HCT116 (cell line): ENCODE data around the gene WDR37. TPM values are rescaled to one million over a fixed set of nuclear protein-coding genes. Genes with fewer than 3 reads are reported as not detected.

Experiments
- ATAC-seq: fragments of 200-7000 bp; cut with Tn5 transposase; 2 replicates; pipeline ENCODE4 v1.9.1; 2020; ENCODE audit warnings: mild to moderate bottlenecking, moderate library complexity
- BruUV-seq: library from RNA; stranded (reverse); fragments of 400-500 nt; replicated peaks from 2 replicates; lab custom pipeline; 2021; lab: Mats Ljungman, UMichigan
- CTCF ChIA-PET: fragments of 300-600 bp; sonication (Branson Sonifier 250); formaldehyde crosslinking; loops from one replicate; lab custom pipeline; 2021; ENCODE audit warnings: antibody characterized with exemption; lab: Charles Lee
- POLR2A ChIA-PET: fragments of 300-600, 350-600 bp; sonication (Branson Sonifier 250); formaldehyde crosslinking; loops from one replicate; lab custom pipeline; 2021; ENCODE audit warnings: antibody characterized with exemption; lab: Charles Lee
- RAD21 ChIA-PET, 2 experiments: fragments of 300-600 bp; sonication (Branson Sonifier 250); formaldehyde crosslinking; loops; one replicate each; lab custom pipeline; 2023; ENCODE audit warnings: low total read pairs in 2 of 2; ENCODE audit not compliant: uncharacterized antibody in 2 of 2, unreplicated experiment in 2 of 2, low non-redundant PET in 1 of 2; lab: Charles Lee
- DNase-seq: peaks from one replicate; pipeline ENCODE4 v3.0.0-alpha.2; 2010; ENCODE audit warnings: low read depth, low spot score
- H2AFZ ChIP-seq: fragments of 200-600 bp; shearing (Covaris generic), sonication (generic); 2 replicates; pipeline ENCODE4 v1.6.1; 2017; ENCODE audit warnings: low read depth, mixed run types, mixed read lengths, antibody characterized with exemption, low read length; ENCODE audit not compliant: poor library complexity, severe bottlenecking
- H3K27ac ChIP-seq: 2 replicates; pipeline ENCODE4 v1.5.1; 2012; ENCODE audit warnings: low read depth, low read length
- H3K27me3 ChIP-seq: fragments of 200-600 bp; sonication (generic); 2 replicates; pipeline ENCODE4 v1.6.1; 2016; ENCODE audit warnings: mixed run types, low read length, mixed read lengths; ENCODE audit not compliant: insufficient read depth
- H3K36me3 ChIP-seq, 2 experiments: fragments of 200-500 bp in 1 of 2; fragments of 200-600 bp in 1 of 2; sonication (Bioruptor generic) in 1 of 2; sonication (generic) in 1 of 2; 2 replicates each; pipeline versions ENCODE4 v1.5.1 to v1.6.1; 2014 to 2016; ENCODE audit warnings: low read length in 2 of 2, inconsistent platforms in 1 of 2, mixed read lengths in 1 of 2, mixed run types in 1 of 2; ENCODE audit not compliant: insufficient read depth in 2 of 2, control insufficient read depth in 1 of 2
- H3K4me1 ChIP-seq, 2 experiments: fragments of 200-600 bp in 1 of 2; sonication (generic) in 1 of 2; 2 replicates each; pipeline versions ENCODE4 v1.5.1 to v1.6.1; 2012 to 2017; ENCODE audit warnings: low read length in 2 of 2, inconsistent platforms in 1 of 2, mild to moderate bottlenecking in 1 of 2, mixed read lengths in 1 of 2, mixed run types in 1 of 2, moderate library complexity in 1 of 2; ENCODE audit not compliant: insufficient read depth in 2 of 2, control insufficient read depth in 1 of 2
- H3K4me2 ChIP-seq: fragments of 200-600 bp; sonication (generic); 2 replicates; pipeline ENCODE4 v1.6.1; 2017; ENCODE audit warnings: mixed run types, low read length, mixed read lengths
- H3K4me3 ChIP-seq, 2 experiments: fragments of 200-600 bp in 1 of 2; sonication (generic) in 1 of 2; replicated peaks in 1 of 2; 2 replicates each; pipeline ENCODE4 v1.5.1; 2011 to 2016; ENCODE audit warnings: low read length in 2 of 2, control low read depth in 1 of 2, low read depth in 1 of 2, mild to moderate bottlenecking in 1 of 2, mixed read lengths in 1 of 2, mixed run types in 1 of 2
- H3K79me2 ChIP-seq: fragments of 200-600 bp; sonication (generic); 2 replicates; pipeline ENCODE4 v1.6.1; 2017; ENCODE audit warnings: mild to moderate bottlenecking, mixed run types, low read length, moderate library complexity, mixed read lengths; ENCODE audit not compliant: insufficient read depth
- H3K9ac ChIP-seq: fragments of 200-600 bp; sonication (generic); 2 replicates; pipeline ENCODE4 v1.6.1; 2016; ENCODE audit warnings: low read length, mixed read lengths
- H3K9me2 ChIP-seq: fragments of 200-600 bp; sonication (generic), shearing (Covaris generic); 2 replicates; pipeline ENCODE4 v1.6.1; 2017; ENCODE audit warnings: mixed run types, mild to moderate bottlenecking, moderate library complexity; ENCODE audit not compliant: insufficient read depth
- H3K9me3 ChIP-seq, 2 experiments: fragments of 200-500 bp in 1 of 2; fragments of 200-600 bp in 1 of 2; sonication (Bioruptor generic) in 1 of 2; sonication (generic) in 1 of 2; 2 replicates each; pipeline ENCODE4 v1.6.1; 2014 to 2017; ENCODE audit warnings: low read length in 2 of 2, mixed read lengths in 2 of 2, inconsistent platforms in 1 of 2, low read depth in 1 of 2, mild to moderate bottlenecking in 1 of 2, mixed run types in 1 of 2, moderate library complexity in 1 of 2; ENCODE audit not compliant: control insufficient read depth in 1 of 2, insufficient read depth in 1 of 2
- H4K20me1 ChIP-seq: fragments of 200-600 bp; sonication (generic), shearing (Covaris generic); 2 replicates; pipeline ENCODE4 v1.6.1; 2017; ENCODE audit warnings: mixed run types, mild to moderate bottlenecking, moderate library complexity; ENCODE audit not compliant: insufficient read depth
- CEBPB ChIP-seq: IDR thresholded peaks from 2 replicates; pipeline ENCODE4 v1.6.1; 2012; ENCODE audit warnings: low read depth
- EGR1 ChIP-seq: IDR thresholded peaks from 2 replicates; pipeline ENCODE4 v1.6.1; 2012; ENCODE audit warnings: low read depth
- ELF1 ChIP-seq: IDR thresholded peaks from 2 replicates; pipeline ENCODE4 v1.6.1; 2012; ENCODE audit warnings: low read depth, borderline replicate concordance
- EZH2 ChIP-seq: fragments of 200-600 bp; sonication (generic); IDR thresholded peaks from 2 replicates; pipeline ENCODE4 v1.6.1; 2017; ENCODE audit warnings: antibody characterized with exemption, mixed run types
- JUND ChIP-seq: IDR thresholded peaks from 2 replicates; pipeline ENCODE4 v1.6.1; 2012
- POLR2AphosphoS5 ChIP-seq: IDR thresholded peaks from 2 replicates; pipeline ENCODE4 v1.6.1; 2011; ENCODE audit warnings: mild to moderate bottlenecking, low read depth, low read length, moderate library complexity
- SIN3A ChIP-seq: IDR thresholded peaks from 2 replicates; pipeline ENCODE4 v1.6.1; 2012; ENCODE audit warnings: low read depth
- SP1 ChIP-seq: IDR thresholded peaks from 2 replicates; pipeline ENCODE4 v1.6.1; 2012; ENCODE audit warnings: low read depth
- SRF ChIP-seq: IDR thresholded peaks from 2 replicates; pipeline ENCODE4 v1.6.1; 2012; ENCODE audit warnings: low read depth
- TCF7L2 ChIP-seq: IDR thresholded peaks from 2 replicates; pipeline ENCODE4 v1.7.0; 2011; ENCODE audit warnings: borderline replicate concordance, inconsistent platforms; ENCODE audit not compliant: insufficient read depth, insufficient read length; ENCODE audit errors: extremely low read depth
- YY1 ChIP-seq: IDR thresholded peaks from 2 replicates; pipeline ENCODE4 v1.6.1; 2011; ENCODE audit warnings: low read length, low read depth, moderate library complexity, mild to moderate bottlenecking; ENCODE audit not compliant: insufficient replicate concordance; ENCODE audit errors: extremely low read depth
- ZFX ChIP-seq: fragments of 450-650 bp; IDR thresholded peaks from 2 replicates; pipeline ENCODE4 v1.6.1; 2017
- ZNF274 ChIP-seq: fragments of 200-500 bp; sonication (Bioruptor generic); IDR thresholded peaks from 2 replicates; pipeline ENCODE4 v1.6.1; 2014; ENCODE audit warnings: mild to moderate bottlenecking, low read depth, low read length, inconsistent platforms
- intact Hi-C: fragments of 100-400 bp; cut with micrococcal nuclease; formaldehyde crosslinking; loops from 2 replicates; pipeline ENCODE4 v1.10.0; 2022
- total RNA-seq: library from RNA; stranded (reverse); gene quantifications from one replicate; pipeline ENCODE4 v1.2.1, GENCODE V29; 2021; ENCODE audit not compliant: unreplicated experiment
- TF ChIP-seq, protein P1 (sequence below), 3 experiments: fragments of 200-600 bp in 1 of 3; sonication (generic) in 1 of 3; IDR thresholded peaks in 2 of 3; conservative IDR thresholded peaks in 1 of 3; 2 replicates each; pipeline ENCODE4 v1.5.1; 2012 to 2017; ENCODE audit warnings: low read depth in 2 of 3, low read length in 2 of 3, antibody characterized with exemption in 1 of 3, borderline replicate concordance in 1 of 3, control low read depth in 1 of 3, mild to moderate bottlenecking in 1 of 3, mixed read lengths in 1 of 3, mixed run types in 1 of 3, moderate library complexity in 1 of 3; ENCODE audit not compliant: insufficient read depth in 1 of 3
- TF ChIP-seq, protein P2 (sequence below): IDR thresholded peaks from 2 replicates; pipeline ENCODE4 v1.6.1; 2012
- TF ChIP-seq, protein P3 (sequence below): IDR thresholded peaks from 2 replicates; pipeline ENCODE4 v1.6.1; 2012

WDR37 gene
- total RNA-seq, 1 experiment from 2014 or later = 9.1 TPM

DNA sequence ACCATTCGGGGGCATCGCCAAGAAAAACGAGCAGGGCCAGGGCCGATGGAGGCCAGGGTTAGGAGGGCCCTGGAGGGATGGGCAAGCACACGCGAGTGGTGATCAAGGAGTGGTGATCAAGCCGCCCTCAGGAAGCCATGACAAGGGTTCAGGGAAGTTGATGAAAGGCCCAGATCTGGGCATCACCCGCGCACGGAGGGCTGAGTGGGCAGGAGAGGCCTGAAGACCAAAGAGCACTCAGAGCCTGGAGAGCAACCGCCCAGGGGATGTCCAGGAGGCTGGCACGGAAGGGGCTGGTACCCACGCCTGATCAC is 114.6 kb downstream of the WDR37 start (continued):
- TF ChIP-seq, protein P1, sequence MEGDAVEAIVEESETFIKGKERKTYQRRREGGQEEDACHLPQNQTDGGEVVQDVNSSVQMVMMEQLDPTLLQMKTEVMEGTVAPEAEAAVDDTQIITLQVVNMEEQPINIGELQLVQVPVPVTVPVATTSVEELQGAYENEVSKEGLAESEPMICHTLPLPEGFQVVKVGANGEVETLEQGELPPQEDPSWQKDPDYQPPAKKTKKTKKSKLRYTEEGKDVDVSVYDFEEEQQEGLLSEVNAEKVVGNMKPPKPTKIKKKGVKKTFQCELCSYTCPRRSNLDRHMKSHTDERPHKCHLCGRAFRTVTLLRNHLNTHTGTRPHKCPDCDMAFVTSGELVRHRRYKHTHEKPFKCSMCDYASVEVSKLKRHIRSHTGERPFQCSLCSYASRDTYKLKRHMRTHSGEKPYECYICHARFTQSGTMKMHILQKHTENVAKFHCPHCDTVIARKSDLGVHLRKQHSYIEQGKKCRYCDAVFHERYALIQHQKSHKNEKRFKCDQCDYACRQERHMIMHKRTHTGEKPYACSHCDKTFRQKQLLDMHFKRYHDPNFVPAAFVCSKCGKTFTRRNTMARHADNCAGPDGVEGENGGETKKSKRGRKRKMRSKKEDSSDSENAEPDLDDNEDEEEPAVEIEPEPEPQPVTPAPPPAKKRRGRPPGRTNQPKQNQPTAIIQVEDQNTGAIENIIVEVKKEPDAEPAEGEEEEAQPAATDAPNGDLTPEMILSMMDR (IDR thresholded peaks at IDR 0.05 in 2 of 3, conservative IDR thresholded peaks at IDR 0.05 in 1 of 3; ENCODE audit: borderline replicate concordance in 1 of 3, insufficient read depth in 1 of 3, low read depth in 2 of 3, low read length in 2 of 3) = no peak
- TF ChIP-seq ELF1 (no peak), ZFX (no peak), SRF (no peak), ZNF274 (no peak)

DNA sequence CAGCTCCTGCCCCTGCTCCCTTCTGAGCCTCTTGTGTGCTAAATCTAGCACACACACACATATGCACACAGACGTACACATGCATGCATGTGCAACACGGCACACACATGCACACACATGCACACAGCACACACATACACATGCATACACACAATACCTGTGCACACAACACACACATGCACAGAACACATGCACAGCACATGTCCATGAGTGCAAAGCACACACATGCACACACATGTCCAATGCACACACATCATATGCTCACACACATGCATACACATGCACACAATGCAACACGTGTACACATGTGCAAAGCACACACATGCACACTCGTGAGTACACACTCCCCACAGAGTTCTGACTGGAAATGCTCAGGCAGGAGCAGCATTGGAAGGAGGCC is 115.0 kb downstream of the WDR37 start:
- ATAC-seq = no peak
- Histone ChIP-seq H3K9me3 (no peaks in the 10 kb centered on the region), H4K20me1 (no peaks in the 10 kb centered on the region), H3K79me2 (no peaks in the 10 kb centered on the region), H3K27ac (no peak overlapping the region), H3K9ac (no peak overlapping the region), H3K9me2 (no peaks in the 10 kb centered on the region), H3K36me3 (no peaks in the 10 kb centered on the region), H2AFZ (no peak overlapping the region), H3K4me1 (no peaks in the 10 kb centered on the region), H3K27me3 (peaks cover 14% of the 10 kb centered on the region), H3K4me3 (no peak overlapping the region), H3K4me2 (no peak overlapping the region)
- ChIA-PET CTCF (no interaction called here), POLR2A (no interaction called here), RAD21 (no interaction called here)
- intact Hi-C loops = no loop called here
- TF ChIP-seq EGR1 = no peak
- no peak for TF ChIP-seq SIN3A
- DNase-seq = no peak
- no TSS peak for BruUV-seq

DNA sequence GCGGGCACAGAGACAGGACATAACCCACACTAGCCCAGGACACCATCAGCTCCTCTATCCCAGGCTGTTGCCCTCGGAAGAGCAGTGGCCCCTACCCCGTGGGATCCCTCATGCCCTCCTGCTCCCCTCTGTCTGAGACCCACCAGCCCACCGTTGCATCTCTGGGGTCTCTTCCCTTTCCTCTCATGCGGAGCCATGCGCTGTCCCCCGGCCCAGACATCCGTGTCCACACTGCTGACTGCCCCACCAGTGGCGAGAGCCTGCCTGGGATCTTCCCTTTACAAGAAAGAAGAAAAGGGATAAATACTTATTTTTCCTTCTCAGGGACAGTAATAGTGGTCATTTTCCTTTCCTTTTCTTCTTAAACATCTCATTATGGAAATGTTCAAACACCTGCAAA is 115.4 kb downstream of the WDR37 start:
- ChIA-PET POLR2A (no interaction called here), CTCF (no interaction called here), RAD21 (no interaction called here)
- intact Hi-C loops = no loop called here
- peaks cover 12% of the 10 kb centered on the region for H3K27me3 ChIP-seq
- H3K9ac ChIP-seq = no peak overlapping the region
- no peaks in the 10 kb centered on the region for H3K9me2 ChIP-seq
- no peak for TF ChIP-seq TCF7L2
- TF ChIP-seq YY1 = no peak
- no peak for TF ChIP-seq EZH2
- TF ChIP-seq, protein P2, sequence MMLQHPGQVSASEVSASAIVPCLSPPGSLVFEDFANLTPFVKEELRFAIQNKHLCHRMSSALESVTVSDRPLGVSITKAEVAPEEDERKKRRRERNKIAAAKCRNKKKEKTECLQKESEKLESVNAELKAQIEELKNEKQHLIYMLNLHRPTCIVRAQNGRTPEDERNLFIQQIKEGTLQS = no peak
- no peak for TF ChIP-seq ELF1
- TF ChIP-seq EGR1 = no peak
- no peak for TF ChIP-seq POLR2AphosphoS5
- TF ChIP-seq, protein P3, sequence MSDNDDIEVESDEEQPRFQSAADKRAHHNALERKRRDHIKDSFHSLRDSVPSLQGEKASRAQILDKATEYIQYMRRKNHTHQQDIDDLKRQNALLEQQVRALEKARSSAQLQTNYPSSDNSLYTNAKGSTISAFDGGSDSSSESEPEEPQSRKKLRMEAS = no peak
- TF ChIP-seq SP1 = no peak
- no peak for TF ChIP-seq ZNF274
- TF ChIP-seq JUND = no peak
- no peak for TF ChIP-seq CEBPB
- TF ChIP-seq SIN3A = no peak
- no peaks in the 10 kb centered on the region for H3K79me2 ChIP-seq
- H4K20me1 ChIP-seq = no peaks in the 10 kb centered on the region
- H2AFZ ChIP-seq = no peak overlapping the region
- H3K4me1 ChIP-seq = no peaks in the 10 kb centered on the region
- ATAC-seq (no peak), DNase-seq (no peak)
- H3K4me3 ChIP-seq = no peak overlapping the region
- H3K36me3 ChIP-seq = no peaks in the 10 kb centered on the region
- no peak overlapping the region for H3K27ac ChIP-seq
- no TSS peak for BruUV-seq
- H3K4me2 ChIP-seq = no peak overlapping the region
- H3K9me3 ChIP-seq = no peaks in the 10 kb centered on the region
